ENCODE results near the gene DCUN1D1.

DNA sequence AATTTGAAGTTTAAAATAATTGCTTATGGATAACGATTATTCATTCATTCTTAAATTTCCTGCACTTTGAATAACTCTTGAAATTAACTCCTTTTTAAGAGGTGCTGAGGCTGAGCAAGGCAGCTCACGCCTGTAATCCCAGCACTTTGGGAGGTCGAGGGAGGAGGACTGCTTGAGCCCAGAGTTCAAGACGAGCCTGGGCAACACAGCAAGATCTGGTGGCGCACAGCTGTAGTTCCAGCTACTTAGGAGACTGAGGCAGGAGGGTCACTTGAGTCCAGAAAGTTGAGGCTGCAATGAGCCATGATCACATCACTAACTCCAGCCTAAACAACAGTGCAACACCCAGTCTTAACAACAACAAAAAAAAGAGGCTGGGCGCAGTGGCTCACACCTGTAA lies 8.0 kb downstream of the DCUN1D1 start:
- TF ChIP-seq FOXK2 (IDR thresholded peaks at IDR 0.05): no peak
- TF ChIP-seq SUZ12 (IDR thresholded peaks at IDR 0.05): no peak
- TF ChIP-seq SP1 (IDR thresholded peaks at IDR 0.05): no peak
- no peak for TF ChIP-seq ARNT (IDR thresholded peaks at IDR 0.05)
- TF ChIP-seq FOXM1 (IDR thresholded peaks at IDR 0.05; ENCODE audit: borderline replicate concordance): no peak
